Cardiac muscle cell (in vitro differentiated cells and primary cell): ENCODE data around the gene UCN3. TPM values are rescaled to one million over a fixed set of nuclear protein-coding genes. Genes with fewer than 3 reads are reported as not detected.

ENCODE experiments used
- DNase-seq, 2 donors: peaks; one replicate each; pipeline versions ENCODE4 v3.0.0 to v3.0.0-alpha.2; 2010 to 2017; ENCODE audit warnings: low read depth in 1 of 2, low spot score in 1 of 2
- H3K27ac ChIP-seq: fragments of 200-600 bp; sonication (generic); 2 replicates; pipeline ENCODE4 v1.5.1; 2016
- H3K27me3 ChIP-seq: fragments of 200-600 bp; sonication (generic); 2 replicates; pipeline ENCODE4 v1.6.0; 2016; ENCODE audit warnings: control low read depth
- H3K36me3 ChIP-seq: fragments of 200-600 bp; sonication (generic); 2 replicates; pipeline ENCODE4 v1.5.1; 2016; ENCODE audit warnings: control low read depth
- H3K4me1 ChIP-seq: fragments of 200-600 bp; sonication (generic); 2 replicates; pipeline ENCODE4 v1.8.1; 2017; ENCODE audit warnings: low read depth, mild to moderate bottlenecking, mixed run types
- H3K4me3 ChIP-seq: fragments of 200-600 bp; sonication (generic); 2 replicates; pipeline ENCODE4 v1.5.1; 2016; ENCODE audit warnings: mild to moderate bottlenecking
- H3K9me3 ChIP-seq: fragments of 200-600 bp; sonication (generic); 2 replicates; pipeline ENCODE4 v1.5.1; 2017; ENCODE audit warnings: low read depth, mild to moderate bottlenecking, control low read depth
- CTCF ChIP-seq: IDR thresholded peaks from 2 replicates; pipeline ENCODE4 v1.5.1; 2012; ENCODE audit warnings: low read depth, mild to moderate bottlenecking, low read length
- polyA plus RNA-seq: library from polyadenylated mRNA; unstranded; fragments of >200 nt; fragmentation: Nextera tagmentation; extraction: Ambion mirVana; gene quantifications from 2 replicates; pipeline ENCODE4 v1.2.1, GENCODE V29; 2016
- total RNA-seq: library from RNA; depleted of rRNA; stranded (reverse); fragments of >200 nt; gene quantifications from 2 replicates; pipeline ENCODE4 v1.2.3, GENCODE V29; 2016

UCN3 gene
- total and polyA plus RNA-seq, 2 experiments from 2014 or later = not detected

- no peak for DNase-seq
- no peak for TF ChIP-seq CTCF
- no peaks in the 10 kb centered on the region for H3K36me3 ChIP-seq
- no peaks in the 10 kb centered on the region for H3K27me3 ChIP-seq
- H3K9me3 ChIP-seq = no peaks in the 10 kb centered on the region
- no peak overlapping the region for H3K4me3 ChIP-seq
- no peaks in the 10 kb centered on the region for H3K4me1 ChIP-seq
- no peak overlapping the region for H3K27ac ChIP-seq
Observed at GRCh38 chr10:5390607-5391205, 25.9 kb downstream of the UCN3 start.

GRCh38 chr10:5391790-5392189, 27.0 kb downstream of the UCN3 start:
- TF ChIP-seq CTCF = no peak
- Histone ChIP-seq H3K9me3 (no peaks in the 10 kb centered on the region), H3K4me1 (no peaks in the 10 kb centered on the region), H3K27me3 (no peaks in the 10 kb centered on the region), H3K4me3 (no peak overlapping the region), H3K27ac (no peak overlapping the region), H3K36me3 (no peaks in the 10 kb centered on the region)
- no peak for DNase-seq

- Histone ChIP-seq H3K9me3 (no peaks in the 10 kb centered on the region), H3K4me1 (no peaks in the 10 kb centered on the region), H3K27ac (no peak overlapping the region), H3K36me3 (no peaks in the 10 kb centered on the region), H3K4me3 (no peak overlapping the region), H3K27me3 (no peaks in the 10 kb centered on the region)
- DNase-seq = no peak
- no peak for TF ChIP-seq CTCF
Observed at GRCh38 chr10:5393529-5393928, 28.8 kb downstream of the UCN3 start.

- H3K27ac ChIP-seq = no peak overlapping the region
- no peak overlapping the region for H3K4me3 ChIP-seq
- no peak for TF ChIP-seq CTCF
- H3K36me3 ChIP-seq = no peaks in the 10 kb centered on the region
- no peak for DNase-seq
- no peaks in the 10 kb centered on the region for H3K9me3 ChIP-seq
- no peaks in the 10 kb centered on the region for H3K27me3 ChIP-seq
- H3K4me1 ChIP-seq = no peaks in the 10 kb centered on the region
Observed at GRCh38 chr10:5395168-5395567, 30.4 kb downstream of the UCN3 start.

GRCh38 chr10:5396556-5397300, 32.0 kb downstream of the UCN3 start:
- Histone ChIP-seq H3K4me3 (no peak overlapping the region), H3K4me1 (no peaks in the 10 kb centered on the region), H3K27me3 (no peaks in the 10 kb centered on the region), H3K36me3 (no peaks in the 10 kb centered on the region), H3K9me3 (no peaks in the 10 kb centered on the region), H3K27ac (no peak overlapping the region)
- TF ChIP-seq CTCF = no peak
- no peak for DNase-seq
